OCI-LY7 (cell line): ENCODE results near the gene CDCP2. TPM values are rescaled to one million over a fixed set of nuclear protein-coding genes. Genes with fewer than 3 reads are reported as not detected.

ENCODE experiments used
- BruUV-seq: library from RNA; stranded (reverse); fragments of 400-500 nt; replicated peaks from 2 replicates; lab custom pipeline; 2021; lab: Mats Ljungman, UMichigan
- CTCF ChIA-PET: fragments of 300-600 bp; sonication (Branson Sonifier 250); formaldehyde crosslinking; loops from one replicate; lab custom pipeline; 2022; ENCODE audit warnings: antibody characterized with exemption; ENCODE audit not compliant: unreplicated experiment; lab: Charles Lee
- POLR2A ChIA-PET: fragments of 300-600 bp; sonication (Branson Sonifier 250); formaldehyde crosslinking; loops from one replicate; lab custom pipeline; 2022; ENCODE audit warnings: antibody characterized with exemption; lab: Charles Lee
- DNase-seq: peaks from one replicate; pipeline ENCODE4 v3.0.0-alpha.2; 2015; ENCODE audit warnings: low spot score
- H2AFZ ChIP-seq: fragments of 200-600 bp; sonication (generic), shearing (Covaris generic); 2 replicates; pipeline ENCODE4 v1.6.1; 2014; ENCODE audit warnings: mild to moderate bottlenecking, antibody characterized with exemption, low read length, moderate library complexity
- H3K27ac ChIP-seq: fragments of 200-600 bp; sonication (generic); 2 replicates; pipeline ENCODE4 v1.5.1; 2014; ENCODE audit warnings: mixed run types, low read depth, mild to moderate bottlenecking, moderate library complexity, low read length, inconsistent platforms; ENCODE audit not compliant: poor library complexity, severe bottlenecking
- H3K36me3 ChIP-seq: fragments of 200-600 bp; sonication (generic); 2 replicates; pipeline ENCODE4 v1.6.1; 2014; ENCODE audit warnings: mild to moderate bottlenecking, antibody characterized with exemption, low read length, moderate library complexity, mixed read lengths; ENCODE audit not compliant: insufficient read depth
- H3K4me1 ChIP-seq: fragments of 200-600 bp; sonication (generic); 2 replicates; pipeline ENCODE4 v1.5.1; 2014; ENCODE audit warnings: mild to moderate bottlenecking, low read length; ENCODE audit not compliant: insufficient read depth, poor library complexity, severe bottlenecking
- H3K4me2 ChIP-seq: fragments of 200-600 bp; sonication (generic); 2 replicates; pipeline ENCODE4 v1.6.1; 2014; ENCODE audit warnings: mild to moderate bottlenecking, low read length
- H3K4me3 ChIP-seq: fragments of 200-600 bp; sonication (generic); 2 replicates; pipeline ENCODE4 v1.5.1; 2014; ENCODE audit warnings: mild to moderate bottlenecking, low read depth, low read length; ENCODE audit not compliant: poor library complexity, severe bottlenecking
- H3K79me2 ChIP-seq: fragments of 200-600 bp; sonication (generic); 2 replicates; pipeline ENCODE4 v1.6.1; 2016; ENCODE audit warnings: low read depth, mild to moderate bottlenecking, low read length, moderate library complexity, mixed read lengths; ENCODE audit not compliant: insufficient read depth
- H3K9me2 ChIP-seq: fragments of 200-600 bp; sonication (generic); 2 replicates; pipeline ENCODE4 v1.6.1; 2016; ENCODE audit warnings: mild to moderate bottlenecking, low read length, mixed read lengths; ENCODE audit not compliant: insufficient read depth
- H3K9me3 ChIP-seq: fragments of 200-600 bp; sonication (generic); 2 replicates; pipeline ENCODE4 v1.6.1; 2014; ENCODE audit warnings: mild to moderate bottlenecking, mixed run types, low read length, mixed read lengths
- H4K20me1 ChIP-seq: fragments of 200-600 bp; sonication (generic); 2 replicates; pipeline ENCODE4 v1.6.1; 2014; ENCODE audit warnings: mild to moderate bottlenecking, antibody characterized with exemption, low read length, moderate library complexity, mixed read lengths; ENCODE audit not compliant: insufficient read depth
- CTCF ChIP-seq: fragments of 200-600 bp; sonication (generic); conservative IDR thresholded peaks from 2 replicates; pipeline ENCODE4 v1.5.1; 2014; ENCODE audit warnings: mild to moderate bottlenecking, antibody characterized with exemption, low read length, moderate library complexity, mixed read lengths
- EZH2phosphoT487 ChIP-seq: fragments of 200-600 bp; sonication (generic); IDR thresholded peaks from 2 replicates; pipeline ENCODE4 v1.6.1; 2018; ENCODE audit warnings: low read depth, borderline replicate concordance, mild to moderate bottlenecking, mixed run types, antibody characterized with exemption, low read length, moderate library complexity, mixed read lengths
- intact Hi-C: fragments of 100-400 bp; cut with micrococcal nuclease; formaldehyde crosslinking; loops from one replicate; pipeline ENCODE4 v1.10.0; 2022; ENCODE audit not compliant: unreplicated experiment
- total RNA-seq, 2 experiments: library from RNA; depleted of rRNA in 1 of 2; stranded (reverse); fragments of >200 nt in 1 of 2; shearing (Covaris generic) in 1 of 2; gene quantifications; 2 replicates each; pipeline ENCODE4 v1.2.3, GENCODE V29; 2014 to 2022

The CDCP2 gene
- total RNA-seq, 2 experiments from 2014 or later = 0.09 TPM; not detected in 1

DNA sequence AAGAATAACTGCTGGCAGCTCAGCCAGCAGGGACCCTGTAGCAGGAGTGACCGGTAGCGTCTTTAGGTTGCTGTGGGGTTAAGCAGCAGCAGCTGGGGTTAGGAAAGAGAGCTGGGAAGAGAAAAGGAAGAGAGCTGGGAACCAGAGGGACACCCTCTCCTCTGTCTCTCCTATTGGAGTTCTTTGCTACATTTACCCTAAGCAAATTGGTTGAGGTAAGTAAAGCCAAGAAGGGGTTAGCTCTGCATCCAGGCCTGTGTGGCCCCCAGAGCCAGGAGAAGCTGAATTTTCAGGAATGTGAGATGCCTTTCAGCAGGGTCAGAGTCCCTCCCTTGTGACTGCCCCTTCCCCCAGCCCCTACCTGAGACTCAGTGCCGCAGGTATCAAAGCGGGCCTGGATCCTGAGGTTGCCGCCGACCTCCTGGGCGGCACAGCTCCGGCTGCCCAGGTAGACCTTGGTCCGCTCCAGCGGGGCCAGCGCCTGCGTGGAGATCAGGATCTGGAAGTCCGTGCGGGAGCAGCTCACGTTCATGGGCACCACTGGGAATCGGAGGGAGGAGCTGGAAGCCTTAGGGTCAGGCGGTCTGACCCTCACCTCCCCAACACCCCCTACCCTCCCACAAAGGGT lies 16.4 kb downstream of the CDCP2 start:
- no peaks in the 10 kb centered on the region for H3K4me1 ChIP-seq
- no TSS peak for BruUV-seq
- H2AFZ ChIP-seq = no peak overlapping the region
- TF ChIP-seq EZH2phosphoT487 (no peak), CTCF (no peak)
- intact Hi-C loops = no loop called here
- ChIA-PET CTCF (no interaction called here), POLR2A (interaction anchor here (0.5 to 0.7 kb wide), 2 partner anchors 250 to 520 kb away, joined by 3 read pairs; no protein-coding TSS in a partner anchor)
- no peaks in the 10 kb centered on the region for H3K9me3 ChIP-seq
- H3K9me2 ChIP-seq = no peaks in the 10 kb centered on the region
- no peak overlapping the region for H3K4me3 ChIP-seq
- no peaks in the 10 kb centered on the region for H4K20me1 ChIP-seq
- no peak for DNase-seq
- H3K79me2 ChIP-seq = no peaks in the 10 kb centered on the region
- no peak overlapping the region for H3K27ac ChIP-seq
- H3K36me3 ChIP-seq = no peaks in the 10 kb centered on the region
- H3K4me2 ChIP-seq = no peak overlapping the region

DNA sequence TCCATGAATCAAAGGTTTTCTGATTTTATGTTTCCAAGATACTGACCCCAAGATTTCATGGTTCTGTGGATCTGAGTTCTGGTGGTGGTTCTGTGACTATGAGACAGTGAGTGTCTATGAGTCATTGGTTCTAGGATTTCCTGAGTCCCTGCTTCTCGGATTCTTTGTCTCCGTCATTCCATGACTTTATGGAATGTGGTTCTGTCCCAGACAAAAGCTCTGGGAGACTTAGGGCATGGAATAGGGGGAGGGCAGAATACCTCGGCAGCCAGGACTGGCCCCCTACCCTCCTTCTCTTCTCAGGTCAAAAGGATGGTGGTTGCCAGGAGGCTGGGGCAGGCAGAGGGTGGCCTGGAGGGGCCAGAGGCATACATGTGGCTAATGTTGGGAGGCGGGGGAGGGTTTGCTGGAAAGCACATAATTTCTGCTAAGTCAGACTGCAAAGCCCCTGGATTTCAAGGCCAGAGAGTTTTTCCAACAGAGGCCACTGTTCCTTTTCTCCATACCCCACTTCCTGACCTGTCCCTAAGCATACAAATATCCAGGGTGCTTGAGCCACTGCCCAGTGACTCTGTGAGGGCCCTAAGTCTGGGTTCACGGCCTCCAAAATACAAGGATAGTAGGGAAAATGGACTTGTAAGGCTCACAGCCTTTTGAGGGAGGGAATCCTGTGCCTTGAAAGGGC lies 17.2 kb downstream of the CDCP2 start:
- Histone ChIP-seq H3K27ac (no peak overlapping the region), H3K4me2 (no peak overlapping the region), H2AFZ (no peak overlapping the region), H3K79me2 (no peaks in the 10 kb centered on the region), H3K36me3 (no peaks in the 10 kb centered on the region), H3K9me3 (no peaks in the 10 kb centered on the region), H3K4me3 (no peak overlapping the region), H3K4me1 (no peaks in the 10 kb centered on the region), H4K20me1 (no peaks in the 10 kb centered on the region), H3K9me2 (no peaks in the 10 kb centered on the region)
- no peak for TF ChIP-seq CTCF
- no peak for TF ChIP-seq EZH2phosphoT487
- ChIA-PET CTCF (no interaction called here), POLR2A (interaction anchor here (0.7 kb wide), 1 partner anchor 251 kb away, joined by 3 read pairs; no protein-coding TSS in a partner anchor)
- no TSS peak for BruUV-seq
- DNase-seq = no peak
- intact Hi-C loops = no loop called here

- ChIA-PET POLR2A (no interaction called here), CTCF (no interaction called here)
Observed at GRCh38 chr1:54134295-54134694, 18.5 kb downstream of the CDCP2 start.

More at GRCh38 chr1:54134295-54134694, 18.5 kb downstream of the CDCP2 start:
- Histone ChIP-seq H2AFZ (no peak overlapping the region), H4K20me1 (no peaks in the 10 kb centered on the region), H3K79me2 (no peaks in the 10 kb centered on the region), H3K4me3 (no peak overlapping the region), H3K9me2 (no peaks in the 10 kb centered on the region), H3K4me2 (no peak overlapping the region), H3K36me3 (no peaks in the 10 kb centered on the region), H3K4me1 (no peaks in the 10 kb centered on the region), H3K27ac (no peak overlapping the region), H3K9me3 (no peaks in the 10 kb centered on the region)
- DNase-seq = no peak
- intact Hi-C loops = no loop called here
- BruUV-seq = no TSS peak
- TF ChIP-seq EZH2phosphoT487 = no peak
- no peak for TF ChIP-seq CTCF
